Smooth muscle cell (in vitro differentiated cells): Measurements from ENCODE around the gene SDK1. TPM values are rescaled to one million over a fixed set of nuclear protein-coding genes. Genes with fewer than 3 reads are reported as not detected.

Source experiments
- DNase-seq: peaks from one replicate; lab custom pipeline; 2025; ENCODE audit not compliant: unreplicated experiment; lab: John Stamatoyannopoulos, UW
- H2AFZ ChIP-seq: fragments of 200-600 bp; sonication (generic); 2 replicates; pipeline ENCODE4 v1.6.0; 2016; ENCODE audit warnings: antibody characterized with exemption, low read depth, mild to moderate bottlenecking
- H3F3A ChIP-seq: fragments of 200-600 bp; sonication (generic); 2 replicates; pipeline ENCODE4 v1.6.0; 2017; ENCODE audit warnings: antibody characterized with exemption, low read depth
- H3K27ac ChIP-seq: fragments of 200-600 bp; sonication (generic); 2 replicates; pipeline ENCODE4 v1.5.1; 2016; ENCODE audit warnings: low read depth, mild to moderate bottlenecking
- H3K27me3 ChIP-seq: fragments of 200-600 bp; sonication (generic); 2 replicates; pipeline ENCODE4 v1.6.1; 2016; ENCODE audit warnings: low read depth, mild to moderate bottlenecking
- H3K36me3 ChIP-seq: fragments of 200-600 bp; sonication (generic); 2 replicates; pipeline ENCODE4 v1.5.1; 2016; ENCODE audit warnings: low read depth
- H3K4me1 ChIP-seq: fragments of 200-600 bp; sonication (generic); 2 replicates; pipeline ENCODE4 v1.5.1; 2016; ENCODE audit warnings: low read depth
- H3K4me2 ChIP-seq: fragments of 200-600 bp; sonication (generic); 2 replicates; pipeline ENCODE4 v1.6.0; 2016; ENCODE audit warnings: mild to moderate bottlenecking
- H3K4me3 ChIP-seq: fragments of 200-600 bp; sonication (generic); 2 replicates; pipeline ENCODE4 v1.5.1; 2016; ENCODE audit warnings: mild to moderate bottlenecking
- H3K79me2 ChIP-seq: fragments of 200-600 bp; sonication (generic); 2 replicates; pipeline ENCODE4 v1.6.0; 2016; ENCODE audit warnings: low read depth, mild to moderate bottlenecking
- H3K9ac ChIP-seq: fragments of 200-600 bp; sonication (generic); 2 replicates; pipeline ENCODE4 v1.6.0; 2016; ENCODE audit warnings: low read depth
- H3K9me3 ChIP-seq: fragments of 200-600 bp; sonication (generic); replicated peaks from 2 replicates; pipeline ENCODE4 v1.5.1; 2016; ENCODE audit warnings: low read depth
- H4K20me1 ChIP-seq: fragments of 200-600 bp; sonication (generic); 2 replicates; pipeline ENCODE4 v1.6.0; 2016; ENCODE audit warnings: low read depth
- CTCF ChIP-seq: fragments of 200-600 bp; sonication (generic); IDR thresholded peaks from 2 replicates; pipeline ENCODE4 v1.5.1; 2017; ENCODE audit warnings: borderline replicate concordance, mild to moderate bottlenecking, antibody characterized with exemption; ENCODE audit not compliant: insufficient read depth, poor library complexity, severe bottlenecking
- WGBS: methylation state at CpG from one replicate; pipeline ENCODE4 v1.1.7; 2016; ENCODE audit warnings: low lambda C conversion rate; 5-methylcytosine and 5-hydroxymethylcytosine counted together
- polyA plus RNA-seq: library from polyadenylated mRNA; unstranded; fragments of >200 nt; fragmentation: Nextera tagmentation; extraction: Ambion mirVana; gene quantifications from 2 replicates; pipeline ENCODE4 v1.2.1, GENCODE V29; 2016
- total RNA-seq: library from RNA; depleted of rRNA; stranded (reverse); fragments of >200 nt; gene quantifications from 2 replicates; pipeline ENCODE4 v1.2.3, GENCODE V29; 2014

SDK1 gene
- total and polyA plus RNA-seq, 2 experiments from 2014 or later = 1.1 to 2.5 TPM

GRCh38 chr7:4150731-4151130, 849.7 kb downstream of the SDK1 start:
- Histone ChIP-seq H3K79me2 (no peaks in the 10 kb centered on the region), H3K27me3 (no peaks in the 10 kb centered on the region), H3F3A (no peaks in the 10 kb centered on the region), H3K4me3 (no peak overlapping the region), H2AFZ (no peak overlapping the region), H3K9me3 (no peaks in the 10 kb centered on the region), H3K4me1 (no peaks in the 10 kb centered on the region), H3K4me2 (no peak overlapping the region), H4K20me1 (no peaks in the 10 kb centered on the region), H3K9ac (no peak overlapping the region), H3K27ac (no peak overlapping the region), H3K36me3 (no peaks in the 10 kb centered on the region)
- DNase-seq = no peak
- 98% methylated on average over 9 of the region's 9 CpGs for WGBS
- TF ChIP-seq CTCF = no peak

- no peak for TF ChIP-seq CTCF
- 95% methylated on average over 10 of the region's 10 CpGs for WGBS
Measured at GRCh38 chr7:4151524-4151923, 850.5 kb downstream of the SDK1 start.

GRCh38 chr7:4151926-4152549, 851.0 kb downstream of the SDK1 start:
- Histone ChIP-seq H3K27ac (no peak overlapping the region), H2AFZ (no peak overlapping the region), H3K36me3 (no peaks in the 10 kb centered on the region), H3F3A (no peaks in the 10 kb centered on the region), H3K4me3 (no peak overlapping the region), H3K79me2 (no peaks in the 10 kb centered on the region), H3K4me1 (no peaks in the 10 kb centered on the region), H3K9ac (no peak overlapping the region), H3K27me3 (no peaks in the 10 kb centered on the region), H4K20me1 (no peaks in the 10 kb centered on the region), H3K4me2 (no peak overlapping the region), H3K9me3 (no peaks in the 10 kb centered on the region)
- TF ChIP-seq CTCF = no peak
- DNase-seq = no peak
- 92% methylated on average over 13 of the region's 13 CpGs for WGBS

More at GRCh38 chr7:4151524-4151923, 850.5 kb downstream of the SDK1 start:
- Histone ChIP-seq H3K36me3 (no peaks in the 10 kb centered on the region), H2AFZ (no peak overlapping the region), H3F3A (no peaks in the 10 kb centered on the region), H3K27ac (no peak overlapping the region), H3K4me3 (no peak overlapping the region), H3K9ac (no peak overlapping the region), H4K20me1 (no peaks in the 10 kb centered on the region), H3K4me1 (no peaks in the 10 kb centered on the region), H3K4me2 (no peak overlapping the region), H3K27me3 (no peaks in the 10 kb centered on the region), H3K79me2 (no peaks in the 10 kb centered on the region), H3K9me3 (no peaks in the 10 kb centered on the region)
- no peak for DNase-seq
